ENCODE data around the gene OR6Q1. TPM values are rescaled to one million over a fixed set of nuclear protein-coding genes. Genes with fewer than 3 reads are reported as not detected.
"Not testable (repeated sequence)": the region's sequence is repeated elsewhere in the genome, so short reads cannot be mapped to it uniquely, and the experiment has no call there.

Gene OR6Q1
- total and polyA plus RNA-seq, 2 experiments from 2014 or later, result not detected

DNA sequence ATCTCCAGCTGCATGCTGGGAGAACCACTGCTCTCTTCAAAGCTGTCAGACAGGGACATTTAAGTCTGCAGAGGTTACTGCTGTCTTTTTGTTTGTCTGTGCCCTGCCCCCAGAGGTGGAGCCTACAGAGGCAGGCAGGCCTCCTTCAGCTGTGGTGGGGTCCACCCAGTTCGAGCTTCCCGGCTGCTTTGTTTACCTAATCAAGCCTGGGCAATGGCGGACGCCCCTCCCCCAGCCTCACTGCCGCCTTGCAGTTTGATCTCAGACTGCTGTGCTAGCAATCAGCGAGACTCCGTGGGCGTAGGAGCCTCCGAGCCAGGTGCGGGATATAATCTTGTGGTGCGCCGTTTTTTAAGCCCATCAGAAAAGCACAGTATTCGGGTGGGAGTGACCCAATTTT, 31.2 kb upstream of the OR6Q1 start:
- H4K20me1 ChIP-seq (replicated peaks; ENCODE audit: insufficient read depth); H3K9me2 ChIP-seq (ENCODE audit: insufficient read depth); H2AFZ ChIP-seq; H3K27me3 ChIP-seq (ENCODE audit: insufficient read depth); H3K27ac ChIP-seq (ENCODE audit: low read depth); H3K27me3 Mint-ChIP-seq (ENCODE audit: insufficient read depth, low read depth, poor library complexity); H3K36me3 Mint-ChIP-seq (ENCODE audit: low read depth); DNase-seq (ENCODE audit: low spot score); H3K79me2 ChIP-seq (replicated peaks; ENCODE audit: insufficient read depth); H3K4me2 ChIP-seq; H3K4me3 ChIP-seq; H3K4me3 Mint-ChIP-seq; H3K36me3 ChIP-seq (ENCODE audit: insufficient read depth); H3F3A ChIP-seq (replicated peaks; ENCODE audit: low read depth); ATAC-seq; H3K4me1 ChIP-seq (ENCODE audit: insufficient read depth); H3K4me1 Mint-ChIP-seq; H3K27ac Mint-ChIP-seq: not testable (repeated sequence)
- peaks cover 18% of the 10 kb centered on the region; the same call in 2 of the 3 replicates for H3K9me3 Mint-ChIP-seq

DNA sequence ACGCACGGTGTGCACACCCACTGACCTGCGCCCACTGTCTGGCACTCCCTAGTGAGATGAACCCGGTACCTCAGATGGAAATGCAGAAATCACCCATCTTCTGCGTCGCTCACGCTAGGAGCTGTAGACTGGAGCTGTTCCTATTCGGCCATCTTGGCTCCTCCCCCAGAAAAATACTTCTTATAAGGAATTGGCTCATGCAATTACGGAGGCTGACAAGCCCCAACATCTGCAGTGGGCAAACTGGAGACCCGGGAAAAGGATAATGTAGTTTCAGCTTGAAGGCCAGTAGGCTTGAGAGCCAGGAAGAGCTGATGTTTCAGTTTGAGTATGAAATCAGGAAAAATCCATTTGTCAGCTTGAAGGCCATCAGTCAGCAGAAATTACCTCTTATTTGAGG, 30.7 kb upstream of the OR6Q1 start:
- not testable (repeated sequence) for H3K36me3 ChIP-seq (ENCODE audit: insufficient read depth); H3K27me3 ChIP-seq (ENCODE audit: insufficient read depth); DNase-seq (ENCODE audit: low spot score); H3F3A ChIP-seq (replicated peaks; ENCODE audit: low read depth); H4K20me1 ChIP-seq (replicated peaks; ENCODE audit: insufficient read depth); H3K4me1 ChIP-seq (ENCODE audit: insufficient read depth); H3K4me1 Mint-ChIP-seq; H3K9me2 ChIP-seq (ENCODE audit: insufficient read depth); H3K36me3 Mint-ChIP-seq (ENCODE audit: low read depth); H3K4me3 Mint-ChIP-seq; H3K27ac ChIP-seq (ENCODE audit: low read depth); H3K4me2 ChIP-seq; H3K27me3 Mint-ChIP-seq (ENCODE audit: insufficient read depth, low read depth, poor library complexity); ATAC-seq; H3K27ac Mint-ChIP-seq; H3K79me2 ChIP-seq (replicated peaks; ENCODE audit: insufficient read depth); H3K4me3 ChIP-seq
- peaks cover 18% of the 10 kb centered on the region; the same call in 2 of the 3 replicates for H3K9me3 Mint-ChIP-seq
- peak overlapping the region; percentile 74; the same call in 1 of the 2 replicates for H2AFZ ChIP-seq

DNA sequence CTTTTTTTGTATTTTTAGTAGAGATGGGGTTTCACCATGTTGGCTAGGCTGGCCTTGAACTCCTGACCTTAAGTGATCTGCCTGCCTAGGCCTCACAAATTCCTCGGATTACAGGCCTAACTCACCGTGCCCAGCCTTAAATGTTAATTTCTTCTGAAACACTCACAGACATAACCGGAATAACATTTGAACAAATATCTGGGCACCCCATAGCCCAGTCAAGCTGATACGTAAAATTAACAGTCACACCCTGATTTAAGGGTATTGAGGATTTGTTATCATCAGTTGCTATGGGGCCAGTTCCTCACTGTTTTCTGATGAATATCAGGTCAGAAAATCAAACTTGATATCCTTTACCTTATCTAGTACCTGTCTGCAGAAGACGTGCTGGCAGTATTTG, 30.1 kb upstream of the OR6Q1 start:
- H3K27me3 Mint-ChIP-seq (ENCODE audit: insufficient read depth, low read depth, poor library complexity), result peaks cover 3% of the 10 kb centered on the region
- no peak for ATAC-seq
- H3K4me2 ChIP-seq, result no peak overlapping the region
- no peaks in the 10 kb centered on the region for H4K20me1 ChIP-seq (replicated peaks; ENCODE audit: insufficient read depth)
- H3K27ac ChIP-seq (ENCODE audit: low read depth), result no peak overlapping the region
- no peaks in the 10 kb centered on the region for H3K36me3 ChIP-seq (ENCODE audit: insufficient read depth)
- DNase-seq (ENCODE audit: low spot score), result no peak
- no peak overlapping the region for H3K27ac Mint-ChIP-seq
- H3F3A ChIP-seq (replicated peaks; ENCODE audit: low read depth), result no peaks in the 10 kb centered on the region
- H3K9me2 ChIP-seq (ENCODE audit: insufficient read depth), result peaks cover 3% of the 10 kb centered on the region
- no peaks in the 10 kb centered on the region for H3K79me2 ChIP-seq (replicated peaks; ENCODE audit: insufficient read depth)
- H3K9me3 Mint-ChIP-seq, result peaks cover 18% of the 10 kb centered on the region; the same call in 2 of the 3 replicates
- peaks cover 4% of the 10 kb centered on the region; the same call in 2 of the 3 replicates for H3K4me1 Mint-ChIP-seq
- H3K36me3 Mint-ChIP-seq (ENCODE audit: low read depth), result peaks cover 7% of the 10 kb centered on the region; the same call in 2 of the 3 replicates
- no peak overlapping the region for H3K4me3 Mint-ChIP-seq
- no peak overlapping the region for H3K4me3 ChIP-seq
- no peak overlapping the region for H2AFZ ChIP-seq
- H3K27me3 ChIP-seq (ENCODE audit: insufficient read depth), result no peaks in the 10 kb centered on the region
- H3K4me1 ChIP-seq (ENCODE audit: insufficient read depth), result no peaks in the 10 kb centered on the region
- no peak for TF ChIP-seq ZNF331 (CRISPR knock-in tag; IDR thresholded peaks at IDR 0.05; ENCODE audit: low read depth)
- TF ChIP-seq, protein P1, sequence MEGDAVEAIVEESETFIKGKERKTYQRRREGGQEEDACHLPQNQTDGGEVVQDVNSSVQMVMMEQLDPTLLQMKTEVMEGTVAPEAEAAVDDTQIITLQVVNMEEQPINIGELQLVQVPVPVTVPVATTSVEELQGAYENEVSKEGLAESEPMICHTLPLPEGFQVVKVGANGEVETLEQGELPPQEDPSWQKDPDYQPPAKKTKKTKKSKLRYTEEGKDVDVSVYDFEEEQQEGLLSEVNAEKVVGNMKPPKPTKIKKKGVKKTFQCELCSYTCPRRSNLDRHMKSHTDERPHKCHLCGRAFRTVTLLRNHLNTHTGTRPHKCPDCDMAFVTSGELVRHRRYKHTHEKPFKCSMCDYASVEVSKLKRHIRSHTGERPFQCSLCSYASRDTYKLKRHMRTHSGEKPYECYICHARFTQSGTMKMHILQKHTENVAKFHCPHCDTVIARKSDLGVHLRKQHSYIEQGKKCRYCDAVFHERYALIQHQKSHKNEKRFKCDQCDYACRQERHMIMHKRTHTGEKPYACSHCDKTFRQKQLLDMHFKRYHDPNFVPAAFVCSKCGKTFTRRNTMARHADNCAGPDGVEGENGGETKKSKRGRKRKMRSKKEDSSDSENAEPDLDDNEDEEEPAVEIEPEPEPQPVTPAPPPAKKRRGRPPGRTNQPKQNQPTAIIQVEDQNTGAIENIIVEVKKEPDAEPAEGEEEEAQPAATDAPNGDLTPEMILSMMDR (conservative IDR thresholded peaks at IDR 0.05; ENCODE audit: low read depth in 2 of 2), result no peak
- TF ChIP-seq, protein P2, sequence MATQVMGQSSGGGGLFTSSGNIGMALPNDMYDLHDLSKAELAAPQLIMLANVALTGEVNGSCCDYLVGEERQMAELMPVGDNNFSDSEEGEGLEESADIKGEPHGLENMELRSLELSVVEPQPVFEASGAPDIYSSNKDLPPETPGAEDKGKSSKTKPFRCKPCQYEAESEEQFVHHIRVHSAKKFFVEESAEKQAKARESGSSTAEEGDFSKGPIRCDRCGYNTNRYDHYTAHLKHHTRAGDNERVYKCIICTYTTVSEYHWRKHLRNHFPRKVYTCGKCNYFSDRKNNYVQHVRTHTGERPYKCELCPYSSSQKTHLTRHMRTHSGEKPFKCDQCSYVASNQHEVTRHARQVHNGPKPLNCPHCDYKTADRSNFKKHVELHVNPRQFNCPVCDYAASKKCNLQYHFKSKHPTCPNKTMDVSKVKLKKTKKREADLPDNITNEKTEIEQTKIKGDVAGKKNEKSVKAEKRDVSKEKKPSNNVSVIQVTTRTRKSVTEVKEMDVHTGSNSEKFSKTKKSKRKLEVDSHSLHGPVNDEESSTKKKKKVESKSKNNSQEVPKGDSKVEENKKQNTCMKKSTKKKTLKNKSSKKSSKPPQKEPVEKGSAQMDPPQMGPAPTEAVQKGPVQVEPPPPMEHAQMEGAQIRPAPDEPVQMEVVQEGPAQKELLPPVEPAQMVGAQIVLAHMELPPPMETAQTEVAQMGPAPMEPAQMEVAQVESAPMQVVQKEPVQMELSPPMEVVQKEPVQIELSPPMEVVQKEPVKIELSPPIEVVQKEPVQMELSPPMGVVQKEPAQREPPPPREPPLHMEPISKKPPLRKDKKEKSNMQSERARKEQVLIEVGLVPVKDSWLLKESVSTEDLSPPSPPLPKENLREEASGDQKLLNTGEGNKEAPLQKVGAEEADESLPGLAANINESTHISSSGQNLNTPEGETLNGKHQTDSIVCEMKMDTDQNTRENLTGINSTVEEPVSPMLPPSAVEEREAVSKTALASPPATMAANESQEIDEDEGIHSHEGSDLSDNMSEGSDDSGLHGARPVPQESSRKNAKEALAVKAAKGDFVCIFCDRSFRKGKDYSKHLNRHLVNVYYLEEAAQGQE (IDR thresholded peaks at IDR 0.05; ENCODE audit: unreplicated experiment), result no peak
- TF ChIP-seq JUNB (IDR thresholded peaks at IDR 0.05; ENCODE audit: unreplicated experiment), result no peak
- TF ChIP-seq ETS1 (IDR thresholded peaks at IDR 0.05), result no peak
- no peak for TF ChIP-seq EZH2 (IDR thresholded peaks at IDR 0.05; ENCODE audit: low read depth, unreplicated experiment)

Measured in GM23338 (cell line).